Hippocampal formation (tissue), 2 donors: ENCODE data around the gene STAP2.
A peak's percentile ranks its signal among the peaks of the same experiment; 100 is the strongest.
"Not testable (repeated sequence)": the region's sequence is repeated elsewhere in the genome, so short reads cannot be mapped to it uniquely, and the experiment has no call there.

Source experiments
- DNase-seq, 2 donors: peaks; one replicate each; lab custom pipeline; 2025; lab: John Stamatoyannopoulos, UW

STAP2 gene

DNA sequence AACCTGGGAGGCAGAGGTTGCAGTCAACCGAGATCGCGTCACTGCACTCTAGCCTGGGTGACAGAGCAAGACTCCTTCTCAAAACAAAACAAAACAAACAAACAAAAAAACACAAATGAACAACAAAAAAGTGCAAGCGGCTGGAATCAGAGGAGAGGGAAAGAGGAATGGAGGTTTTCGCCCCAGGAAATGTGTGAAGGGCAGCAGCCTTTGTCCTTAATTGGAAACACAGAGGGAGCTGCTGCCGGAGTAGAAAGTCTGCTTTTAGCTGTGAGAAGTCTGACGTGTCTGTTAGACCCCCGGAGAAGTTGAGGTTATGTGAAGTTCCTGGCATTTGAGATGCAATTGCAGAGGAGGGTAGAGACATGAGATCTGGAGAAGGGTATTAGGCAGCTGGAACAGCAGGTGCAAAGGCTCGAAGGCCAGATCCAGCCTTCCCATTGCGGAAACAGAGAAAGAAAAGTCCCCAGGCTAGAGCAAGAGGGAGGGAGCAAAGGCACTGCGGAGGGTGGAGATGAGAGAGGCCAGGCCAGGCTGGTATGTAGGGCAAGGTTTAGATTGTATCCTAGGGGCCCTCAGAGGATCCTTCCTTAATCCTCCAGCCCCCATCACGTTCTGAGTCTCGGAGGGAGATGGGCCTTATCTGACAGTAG, 36.9 kb downstream of the STAP2 start:
- no peak for DNase-seq

- no peak for DNase-seq
These were observed 38.0 kb downstream of the STAP2 start for GRCh38 chr19:4300589-4300988.

GRCh38 chr19:4298810-4299550, 39.6 kb downstream of the STAP2 start:
- no peak for DNase-seq

- no peak for DNase-seq
These were observed 40.5 kb downstream of the STAP2 start for GRCh38 chr19:4297901-4298809.

GRCh38 chr19:4295972-4296771, 42.5 kb downstream of the STAP2 start:
- peak; percentile 22 to 76 for DNase-seq

DNA sequence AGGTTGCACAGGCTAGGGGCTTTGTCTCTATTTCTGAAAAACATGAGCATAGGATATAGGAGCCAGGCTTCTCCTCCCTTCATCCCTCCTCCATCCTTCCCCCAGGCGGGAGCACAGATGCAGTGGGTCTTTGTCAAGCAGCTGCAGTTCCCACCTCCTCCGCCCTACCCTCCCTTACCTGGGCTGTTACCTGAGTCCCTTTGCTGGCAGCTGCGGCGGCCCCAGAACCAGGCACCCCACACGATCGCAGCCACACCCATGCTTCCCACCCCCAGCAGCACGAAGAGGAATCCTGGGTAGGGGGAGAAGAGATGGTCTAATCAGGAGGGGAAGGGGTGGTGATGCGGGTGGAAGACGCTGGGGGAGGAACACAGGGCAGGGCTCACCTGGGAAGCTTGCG, 44.2 kb downstream of the STAP2 start:
- no peak for DNase-seq

DNA sequence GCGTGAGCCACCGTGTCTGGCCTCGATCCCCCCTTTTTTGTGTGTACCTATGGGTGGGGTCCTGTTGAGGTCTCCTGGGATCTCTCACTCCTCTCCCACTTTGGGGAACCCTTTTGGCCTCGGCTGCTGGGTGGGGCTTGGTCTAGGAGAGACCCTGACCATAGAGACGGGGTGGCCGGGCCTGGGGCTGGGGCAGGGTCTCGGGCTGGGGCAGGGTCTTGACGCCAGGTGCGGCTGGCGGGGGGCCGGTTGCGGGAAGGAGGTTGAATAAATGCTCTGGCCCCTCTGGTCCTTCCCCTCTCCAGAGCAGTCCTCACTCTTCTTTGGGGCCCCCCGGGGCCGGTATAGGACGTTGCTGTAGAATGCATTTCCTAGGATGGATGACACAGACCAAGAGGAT, 46.1 kb downstream of the STAP2 start:
- DNase-seq = no peak

GRCh38 chr19:4291184-4291732, 47.4 kb downstream of the STAP2 start:
- DNase-seq = no peak

DNA sequence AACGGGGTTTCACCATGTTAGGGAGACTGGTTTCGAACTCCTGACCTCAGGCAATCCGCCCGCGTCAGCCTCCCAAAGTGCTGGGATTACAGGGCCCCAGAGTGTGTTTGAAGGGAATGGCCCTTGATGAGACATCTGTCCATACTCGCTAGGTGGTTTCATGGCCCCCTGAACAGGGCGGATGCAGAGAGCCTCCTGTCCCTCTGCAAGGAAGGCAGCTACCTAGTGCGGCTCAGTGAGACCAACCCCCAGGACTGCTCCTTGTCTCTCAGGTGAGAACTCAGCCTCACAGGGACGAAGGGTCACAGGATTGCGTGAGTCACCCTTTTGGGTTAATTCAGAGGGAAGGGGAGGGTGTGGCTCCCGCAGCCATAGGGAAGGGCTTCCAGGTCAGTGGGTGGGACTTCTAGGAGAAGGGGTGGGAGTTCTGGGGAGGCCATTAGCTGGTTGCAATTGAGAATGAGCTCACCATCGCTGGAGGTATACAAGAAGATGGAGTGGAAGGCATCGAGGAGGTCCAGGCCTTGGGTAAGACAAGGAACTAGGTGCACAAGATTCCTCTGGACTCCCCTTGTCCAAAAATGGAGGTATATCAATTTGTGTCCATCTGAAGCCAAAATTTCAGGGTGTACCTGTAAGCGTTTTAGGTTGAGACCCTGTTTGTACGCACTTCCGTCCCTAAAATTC, 50.4 kb downstream of the STAP2 start:
- DNase-seq = no peak

- not testable (repeated sequence) for DNase-seq
These were observed 52.5 kb downstream of the STAP2 start for GRCh38 chr19:4286141-4286540.

GRCh38 chr19:4284974-4285373, 53.7 kb downstream of the STAP2 start:
- DNase-seq = no peak

DNA sequence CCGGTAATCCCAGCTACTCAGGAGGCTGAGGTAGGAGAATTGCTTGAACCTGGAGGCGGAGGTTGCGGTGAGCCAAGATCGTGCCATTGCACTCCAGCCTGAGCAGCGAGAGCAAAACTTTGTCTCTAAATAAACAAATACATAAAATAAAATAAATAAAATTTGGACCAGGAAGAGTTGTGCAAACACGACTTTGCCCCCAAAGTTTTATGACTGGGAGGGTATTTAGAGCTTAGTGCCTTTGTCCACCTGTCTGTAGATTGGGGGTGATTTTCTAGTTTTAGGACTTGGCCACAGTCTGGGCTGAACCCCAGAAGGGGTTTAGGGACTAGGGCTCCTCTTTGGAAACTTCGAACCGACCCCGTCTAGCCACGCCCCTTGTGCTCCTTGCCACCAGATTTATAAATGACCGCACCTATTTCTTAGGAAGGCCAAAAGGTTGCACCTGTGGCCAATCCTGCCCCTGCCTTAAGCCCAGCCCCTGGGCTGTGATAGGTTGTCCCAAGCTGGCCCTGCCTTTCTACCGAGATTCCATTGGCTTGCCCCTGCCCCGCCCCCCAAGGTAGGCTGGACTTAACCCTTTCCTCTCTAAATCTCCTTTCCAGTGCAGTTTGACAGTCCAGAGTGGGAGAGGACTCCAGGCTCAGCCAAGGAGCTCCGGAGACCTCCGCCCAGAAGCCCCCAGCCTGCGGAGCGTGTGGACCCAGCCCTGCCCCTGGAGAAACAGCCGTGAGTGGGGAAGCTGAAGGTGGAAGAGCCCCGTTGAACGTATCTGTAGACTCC, 54.3 kb downstream of the STAP2 start:
- no peak for DNase-seq

GRCh38 chr19:4279530-4280422, 58.9 kb downstream of the STAP2 start:
- DNase-seq = no peak

GRCh38 chr19:4279267-4279529, 59.4 kb downstream of the STAP2 start:
- DNase-seq = no peak

DNA sequence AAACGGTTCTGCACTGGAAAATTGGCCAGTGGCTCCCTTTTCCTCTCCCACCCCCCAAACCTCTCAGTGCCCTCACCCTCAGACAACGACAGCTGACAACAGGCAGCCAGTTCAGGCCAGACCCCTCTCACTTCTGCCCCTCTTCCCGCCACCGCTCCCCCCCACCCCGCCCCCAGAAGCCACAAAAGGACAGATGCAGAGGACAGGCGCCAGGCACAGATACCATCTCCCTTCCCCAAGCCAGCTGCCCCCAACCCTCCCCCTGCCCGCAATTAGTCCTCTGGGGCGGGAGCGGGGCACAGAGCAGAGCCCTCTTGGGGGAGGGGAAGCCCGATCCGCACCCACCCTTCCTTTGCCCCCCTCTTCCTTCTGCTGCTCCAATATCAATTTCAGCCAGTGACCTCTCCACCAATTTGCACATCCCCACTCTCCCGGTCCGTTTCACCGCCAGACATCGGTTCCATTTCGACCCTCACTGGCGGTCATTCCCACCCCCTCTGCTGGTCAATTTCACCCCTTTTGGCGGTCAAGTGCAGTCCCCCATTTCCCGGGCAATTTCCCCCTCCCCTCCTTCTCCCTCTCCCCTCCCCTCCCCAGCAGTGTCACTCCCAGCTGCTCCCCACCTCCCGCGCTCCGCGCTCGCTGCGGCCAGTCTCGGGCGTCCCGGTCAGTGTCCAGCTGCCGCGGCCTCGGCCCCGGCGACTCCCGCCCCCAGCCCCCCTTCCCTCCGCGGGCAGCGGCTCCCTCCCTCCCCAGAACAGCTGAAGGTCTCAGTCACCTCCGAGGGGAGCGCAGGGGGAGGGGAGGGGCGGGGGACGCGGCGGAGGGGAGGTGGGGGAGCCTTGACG, 60.0 kb downstream of the STAP2 start, which contains the start of gene SHD:
SHD (plus strand) TSS at position 848 of the 848 bp plus-strand sequence. CDS start 798 bp downstream, outside the sequence.
- DNase-seq = no peak

DNA sequence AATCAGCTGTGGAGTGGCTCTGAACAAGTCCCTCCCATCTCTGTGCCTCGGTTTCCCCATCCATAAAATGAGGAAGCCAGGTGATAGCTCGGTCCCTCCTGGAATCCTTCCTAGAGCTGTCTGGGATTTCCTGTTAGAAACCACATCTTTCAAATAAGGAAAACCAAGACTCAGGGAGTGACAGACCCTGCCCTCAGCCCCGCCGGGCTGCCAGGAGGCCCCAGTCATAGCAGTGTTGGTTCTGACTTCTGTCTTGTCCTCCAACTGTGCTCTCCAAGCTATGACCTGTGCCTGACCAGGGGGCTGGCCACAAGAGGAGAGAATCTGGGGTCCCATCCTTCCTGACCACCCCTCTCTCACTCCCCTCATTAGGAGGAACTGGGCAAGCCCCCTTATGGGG, 60.6 kb downstream of the STAP2 start:
- DNase-seq = no peak

DNA sequence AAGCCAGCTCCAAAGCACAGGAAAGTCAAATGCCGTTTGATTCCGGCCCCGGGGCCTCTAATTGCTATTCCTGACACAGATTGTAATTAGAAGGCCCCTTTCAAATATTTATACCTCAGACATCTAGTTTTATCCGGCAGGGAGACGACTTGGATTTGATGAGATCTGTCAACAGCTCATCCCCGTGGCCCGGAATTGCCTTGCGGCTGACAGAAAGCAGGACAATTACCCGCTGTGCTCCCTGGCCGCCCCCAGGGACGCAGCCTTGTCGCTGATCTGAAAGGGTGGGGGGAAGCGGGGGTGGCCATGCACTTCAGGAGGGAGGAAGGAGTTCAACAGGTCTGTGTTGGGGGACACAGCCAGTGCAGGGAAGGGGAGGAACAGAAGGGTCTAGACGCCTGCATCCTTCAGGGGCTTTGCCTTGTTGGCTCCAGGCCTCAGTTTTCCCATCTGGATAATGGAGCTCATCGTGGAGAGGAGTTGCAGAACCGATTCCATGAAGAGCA, 61.4 kb downstream of the STAP2 start:
- no peak for DNase-seq

- not testable (repeated sequence) for DNase-seq
These were observed 64.3 kb downstream of the STAP2 start for GRCh38 chr19:4274321-4274686.
